HEK293 (cell line): ENCODE data around the gene SYNE1.

Experiments
- CTCF ChIA-PET: fragments of 350-600 bp; formaldehyde crosslinking; extraction: SDS; loops from one replicate; lab custom pipeline; 2021; ENCODE audit warnings: antibody characterized with exemption; lab: Yijun Ruan, JAX
- POLR2A ChIA-PET: fragments of 300-600 bp; formaldehyde crosslinking; extraction: SDS; loops from one replicate; lab custom pipeline; 2020; ENCODE audit warnings: antibody characterized with exemption, inconsistent platforms; lab: Yijun Ruan, JAX
- H3K27ac ChIP-seq: fragments of 200-500 bp; sonication (Bioruptor generic); 2 replicates; pipeline ENCODE4 v1.5.1; 2014; ENCODE audit warnings: low read depth, low read length, control low read depth, inconsistent platforms; ENCODE audit errors: extremely low read depth
- H3K36me3 ChIP-seq, 2 experiments: fragments of 200-500 bp in 1 of 2; sonication (Bioruptor generic) in 1 of 2; 1 replicate in 1 of 2; 2 replicates in 1 of 2; pipeline ENCODE4 v1.5.1; 2014 to 2017; ENCODE audit warnings: inconsistent platforms in 2 of 2, low read length in 2 of 2; ENCODE audit not compliant: control insufficient read depth in 2 of 2, insufficient read depth in 1 of 2
- H3K4me1 ChIP-seq: fragments of 200-500 bp; sonication (Bioruptor generic); 2 replicates; pipeline ENCODE4 v1.5.1; 2014; ENCODE audit warnings: mild to moderate bottlenecking, low read length, inconsistent platforms; ENCODE audit not compliant: control insufficient read depth, insufficient read depth
- H3K4me3 ChIP-seq: 2 replicates; pipeline ENCODE4 v1.5.1; 2011; ENCODE audit warnings: low read depth, mild to moderate bottlenecking, control low read depth, low read length, moderate library complexity
- H3K9me3 ChIP-seq: fragments of 200-500 bp; sonication (Bioruptor generic); 2 replicates; pipeline ENCODE4 v1.5.1; 2014; ENCODE audit warnings: low read depth, low read length, inconsistent platforms; ENCODE audit not compliant: control insufficient read depth, insufficient read depth
- PRDM1 ChIP-seq: fragments of 450-650 bp; formaldehyde crosslinking; IDR thresholded peaks from 2 replicates; pipeline ENCODE4; 2016; ENCODE audit warnings: missing biosample characterization, missing genetic modification characterization
- YY2 ChIP-seq: fragments of 450-650 bp; formaldehyde crosslinking; IDR thresholded peaks from 2 replicates; pipeline ENCODE4 v1.5.1; 2016; ENCODE audit warnings: missing biosample characterization, missing genetic modification characterization
- ZBTB8A ChIP-seq: fragments of 450-650 bp; formaldehyde crosslinking; IDR thresholded peaks from 2 replicates; pipeline ENCODE4 v1.5.1; 2016; ENCODE audit warnings: missing biosample characterization, missing genetic modification characterization
- ZNF223 ChIP-seq: fragments of 450-650 bp; formaldehyde crosslinking; IDR thresholded peaks from 2 replicates; pipeline ENCODE4 v1.5.1; 2016; ENCODE audit warnings: missing biosample characterization, missing genetic modification characterization
- ZNF266 ChIP-seq: fragments of 450-650 bp; formaldehyde crosslinking; IDR thresholded peaks from 2 replicates; pipeline ENCODE4 v1.5.1; 2016; ENCODE audit warnings: missing biosample characterization, missing genetic modification characterization, low read depth
- ZNF324 ChIP-seq: fragments of 450-650 bp; formaldehyde crosslinking; IDR thresholded peaks from 2 replicates; pipeline ENCODE4 v1.5.1; 2016; ENCODE audit warnings: missing biosample characterization, missing genetic modification characterization
- ZNF350 ChIP-seq: fragments of 450-650 bp; formaldehyde crosslinking; IDR thresholded peaks from 2 replicates; pipeline ENCODE4 v1.5.0; 2017; ENCODE audit warnings: missing biosample characterization, mild to moderate bottlenecking, missing genetic modification characterization
- ZNF521 ChIP-seq: fragments of 450-650 bp; formaldehyde crosslinking; IDR thresholded peaks from 2 replicates; pipeline ENCODE4 v1.5.1; 2017; ENCODE audit warnings: missing biosample characterization, mild to moderate bottlenecking, missing genetic modification characterization
- ZNF677 ChIP-seq: fragments of 450-650 bp; IDR thresholded peaks from 2 replicates; pipeline ENCODE4 v1.5.0; 2018; ENCODE audit warnings: missing biosample characterization, mild to moderate bottlenecking, missing genetic modification characterization, moderate library complexity
- ZNF707 ChIP-seq: fragments of 450-650 bp; formaldehyde crosslinking; IDR thresholded peaks from 2 replicates; pipeline ENCODE4 v1.5.1; 2016; ENCODE audit warnings: missing biosample characterization, missing genetic modification characterization
- ZNF777 ChIP-seq: fragments of 450-650 bp; formaldehyde crosslinking; IDR thresholded peaks from 2 replicates; pipeline ENCODE4 v1.5.1; 2017; ENCODE audit warnings: missing biosample characterization, missing genetic modification characterization, borderline replicate concordance
- TF ChIP-seq, protein P1 (sequence below): fragments of 450-650 bp; formaldehyde crosslinking; IDR thresholded peaks from 2 replicates; pipeline ENCODE4 v1.5.1; 2016; ENCODE audit warnings: missing biosample characterization, missing genetic modification characterization
- TF ChIP-seq, protein P2 (sequence below): fragments of 450-650 bp; formaldehyde crosslinking; IDR thresholded peaks from 2 replicates; pipeline ENCODE4 v1.5.1; 2017; ENCODE audit warnings: missing biosample characterization, mild to moderate bottlenecking, missing genetic modification characterization, moderate library complexity
- TF ChIP-seq, protein P3 (sequence below): fragments of 450-650 bp; formaldehyde crosslinking; IDR thresholded peaks from 2 replicates; pipeline ENCODE4 v1.5.1; 2016; ENCODE audit warnings: missing biosample characterization, missing genetic modification characterization
- TF ChIP-seq, protein P4 (sequence below): fragments of 450-650 bp; formaldehyde crosslinking; IDR thresholded peaks from 2 replicates; pipeline ENCODE4 v1.5.1; 2017; ENCODE audit warnings: missing biosample characterization, missing genetic modification characterization
- TF ChIP-seq, protein P5 (sequence below): fragments of 450-650 bp; formaldehyde crosslinking; IDR thresholded peaks from 2 replicates; pipeline ENCODE4 v1.5.1; 2016; ENCODE audit warnings: missing biosample characterization, missing genetic modification characterization

SYNE1 gene

DNA sequence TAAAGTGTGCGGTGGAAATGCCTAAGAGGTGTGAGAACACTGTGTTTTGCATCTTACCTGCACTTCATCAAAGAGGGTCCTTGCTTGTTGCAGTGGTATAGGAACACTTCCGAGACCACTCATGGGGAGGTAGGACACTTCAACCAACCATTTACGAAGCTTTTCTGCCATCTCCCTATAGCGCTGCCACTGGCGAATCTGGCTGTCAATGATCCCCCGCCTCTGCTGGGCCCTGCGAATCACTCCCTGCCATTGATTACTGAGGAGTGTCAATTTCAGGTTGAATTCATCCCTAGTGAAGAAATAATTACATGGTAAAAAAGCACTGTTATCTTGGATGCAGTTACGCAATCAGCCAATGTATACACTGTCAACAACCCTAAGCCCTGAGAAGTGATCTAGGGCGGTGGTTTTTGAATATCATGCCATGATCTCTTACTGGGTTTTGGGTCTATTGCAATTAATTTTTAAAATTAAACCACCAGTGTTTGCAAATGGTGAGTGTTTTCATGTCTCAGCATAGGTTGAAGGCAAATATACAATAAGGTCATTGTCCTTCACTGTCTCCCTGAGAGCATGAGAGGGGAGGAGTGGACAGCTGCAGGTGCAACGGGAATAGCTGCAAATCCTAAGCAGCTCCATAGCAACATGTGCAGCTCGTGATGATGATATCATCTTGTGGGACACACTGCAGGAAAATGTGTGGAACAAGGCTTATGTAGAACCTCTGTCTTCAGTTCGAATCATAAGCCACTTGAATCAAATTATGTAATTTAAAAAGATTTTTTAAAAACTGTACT lies 429.0 kb downstream of the SYNE1 start:
- peaks cover 0 to 20% of the 10 kb centered on the region in 2 experiments; a peak in 1 of 3 replicates for H3K36me3 ChIP-seq
- POLR2A ChIA-PET = no interaction called here
- H3K4me3 ChIP-seq = no peak overlapping the region

DNA sequence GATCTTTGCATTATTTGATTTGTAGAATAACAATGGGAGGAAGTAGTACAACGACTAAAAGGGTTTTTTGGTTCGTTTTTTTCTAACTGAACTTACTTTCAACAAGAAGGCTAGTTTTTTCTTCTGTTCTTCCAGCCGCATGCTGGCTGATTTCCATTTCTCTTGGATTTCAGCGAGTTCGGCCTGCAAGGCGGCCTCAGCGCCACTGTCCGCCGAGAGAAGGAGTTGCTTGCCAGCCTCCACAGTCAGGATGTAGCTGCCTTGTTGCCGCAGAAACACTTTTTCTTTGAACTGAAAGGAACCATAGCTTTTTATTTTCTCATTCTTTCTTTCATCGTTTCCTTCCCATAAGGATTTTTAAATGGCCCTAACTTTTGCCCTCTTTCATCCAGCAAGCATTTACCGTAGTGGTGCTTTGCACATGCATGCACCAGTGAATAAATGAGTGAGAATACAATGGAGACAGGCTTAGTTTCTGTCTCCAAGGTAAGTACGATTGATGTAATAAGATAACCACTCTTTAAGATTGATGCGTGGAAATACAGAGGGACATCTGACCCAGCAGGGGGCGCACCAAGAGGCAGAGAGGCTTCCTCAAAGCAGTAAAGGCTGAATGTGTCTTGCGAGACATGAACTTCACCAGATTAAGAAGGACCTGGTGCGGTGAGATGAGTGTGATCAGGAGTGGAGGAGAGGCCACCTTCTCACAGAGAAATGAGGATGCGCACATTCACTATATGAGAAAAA lies 430.9 kb downstream of the SYNE1 start:
- Histone ChIP-seq H3K4me3 (no peak overlapping the region), H3K4me1 (no peaks in the 10 kb centered on the region), H3K9me3 (no peaks in the 10 kb centered on the region), H3K27ac (no peak overlapping the region), H3K36me3 (peaks cover 0 to 19% of the 10 kb centered on the region in 2 experiments; a peak in 1 of 3 replicates)
- TF ChIP-seq ZNF521 (tag by site-specific recombination) (no peak), ZNF350 (tag by site-specific recombination) (no peak), ZNF707 (no peak), ZNF223 (tag by site-specific recombination) (no peak), ZNF777 (tag by site-specific recombination) (no peak), ZNF324 (tag by site-specific recombination) (no peak), ZNF677 (tag by site-specific recombination) (no peak)
- TF ChIP-seq, protein P1, sequence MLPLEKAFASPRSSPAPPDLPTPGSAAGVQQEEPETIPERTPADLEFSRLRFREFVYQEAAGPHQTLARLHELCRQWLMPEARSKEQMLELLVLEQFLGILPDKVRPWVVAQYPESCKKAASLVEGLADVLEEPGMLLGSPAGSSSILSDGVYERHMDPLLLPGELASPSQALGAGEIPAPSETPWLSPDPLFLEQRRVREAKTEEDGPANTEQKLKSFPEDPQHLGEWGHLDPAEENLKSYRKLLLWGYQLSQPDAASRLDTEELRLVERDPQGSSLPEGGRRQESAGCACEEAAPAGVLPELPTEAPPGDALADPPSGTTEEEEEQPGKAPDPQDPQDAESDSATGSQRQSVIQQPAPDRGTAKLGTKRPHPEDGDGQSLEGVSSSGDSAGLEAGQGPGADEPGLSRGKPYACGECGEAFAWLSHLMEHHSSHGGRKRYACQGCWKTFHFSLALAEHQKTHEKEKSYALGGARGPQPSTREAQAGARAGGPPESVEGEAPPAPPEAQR (tag by site-specific recombination) = no peak
- TF ChIP-seq, protein P2, sequence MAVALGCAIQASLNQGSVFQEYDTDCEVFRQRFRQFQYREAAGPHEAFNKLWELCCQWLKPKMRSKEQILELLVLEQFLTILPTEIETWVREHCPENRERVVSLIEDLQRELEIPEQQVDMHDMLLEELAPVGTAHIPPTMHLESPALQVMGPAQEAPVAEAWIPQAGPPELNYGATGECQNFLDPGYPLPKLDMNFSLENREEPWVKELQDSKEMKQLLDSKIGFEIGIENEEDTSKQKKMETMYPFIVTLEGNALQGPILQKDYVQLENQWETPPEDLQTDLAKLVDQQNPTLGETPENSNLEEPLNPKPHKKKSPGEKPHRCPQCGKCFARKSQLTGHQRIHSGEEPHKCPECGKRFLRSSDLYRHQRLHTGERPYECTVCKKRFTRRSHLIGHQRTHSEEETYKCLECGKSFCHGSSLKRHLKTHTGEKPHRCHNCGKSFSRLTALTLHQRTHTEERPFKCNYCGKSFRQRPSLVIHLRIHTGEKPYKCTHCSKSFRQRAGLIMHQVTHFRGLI (tag by site-specific recombination) = no peak
- TF ChIP-seq, protein P3, sequence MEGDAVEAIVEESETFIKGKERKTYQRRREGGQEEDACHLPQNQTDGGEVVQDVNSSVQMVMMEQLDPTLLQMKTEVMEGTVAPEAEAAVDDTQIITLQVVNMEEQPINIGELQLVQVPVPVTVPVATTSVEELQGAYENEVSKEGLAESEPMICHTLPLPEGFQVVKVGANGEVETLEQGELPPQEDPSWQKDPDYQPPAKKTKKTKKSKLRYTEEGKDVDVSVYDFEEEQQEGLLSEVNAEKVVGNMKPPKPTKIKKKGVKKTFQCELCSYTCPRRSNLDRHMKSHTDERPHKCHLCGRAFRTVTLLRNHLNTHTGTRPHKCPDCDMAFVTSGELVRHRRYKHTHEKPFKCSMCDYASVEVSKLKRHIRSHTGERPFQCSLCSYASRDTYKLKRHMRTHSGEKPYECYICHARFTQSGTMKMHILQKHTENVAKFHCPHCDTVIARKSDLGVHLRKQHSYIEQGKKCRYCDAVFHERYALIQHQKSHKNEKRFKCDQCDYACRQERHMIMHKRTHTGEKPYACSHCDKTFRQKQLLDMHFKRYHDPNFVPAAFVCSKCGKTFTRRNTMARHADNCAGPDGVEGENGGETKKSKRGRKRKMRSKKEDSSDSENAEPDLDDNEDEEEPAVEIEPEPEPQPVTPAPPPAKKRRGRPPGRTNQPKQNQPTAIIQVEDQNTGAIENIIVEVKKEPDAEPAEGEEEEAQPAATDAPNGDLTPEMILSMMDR (tag by site-specific recombination) = no peak
- CTCF ChIA-PET = interaction anchor here (0.6 to 1.2 kb wide), 6 partner anchors 9 to 472 kb away, joined by 3 to 5 read pairs (median 4); no protein-coding TSS in a partner anchor
- POLR2A ChIA-PET = no interaction called here

More for the DNA sequence above, 429.0 kb downstream of the SYNE1 start:
- CTCF ChIA-PET = interaction anchor here (0.5 to 1.0 kb wide), 3 partner anchors 18 to 94 kb away, joined by 3 read pairs; no protein-coding TSS in a partner anchor
- Histone ChIP-seq H3K27ac (no peak overlapping the region), H3K9me3 (no peaks in the 10 kb centered on the region), H3K4me1 (no peaks in the 10 kb centered on the region)
- TF ChIP-seq YY2 (no peak), ZNF266 (tag by site-specific recombination) (no peak), PRDM1 (no peak), ZBTB8A (tag by site-specific recombination) (no peak)
- TF ChIP-seq, protein P4, sequence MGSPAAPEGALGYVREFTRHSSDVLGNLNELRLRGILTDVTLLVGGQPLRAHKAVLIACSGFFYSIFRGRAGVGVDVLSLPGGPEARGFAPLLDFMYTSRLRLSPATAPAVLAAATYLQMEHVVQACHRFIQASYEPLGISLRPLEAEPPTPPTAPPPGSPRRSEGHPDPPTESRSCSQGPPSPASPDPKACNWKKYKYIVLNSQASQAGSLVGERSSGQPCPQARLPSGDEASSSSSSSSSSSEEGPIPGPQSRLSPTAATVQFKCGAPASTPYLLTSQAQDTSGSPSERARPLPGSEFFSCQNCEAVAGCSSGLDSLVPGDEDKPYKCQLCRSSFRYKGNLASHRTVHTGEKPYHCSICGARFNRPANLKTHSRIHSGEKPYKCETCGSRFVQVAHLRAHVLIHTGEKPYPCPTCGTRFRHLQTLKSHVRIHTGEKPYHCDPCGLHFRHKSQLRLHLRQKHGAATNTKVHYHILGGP (tag by site-specific recombination) = no peak
- TF ChIP-seq, protein P5, sequence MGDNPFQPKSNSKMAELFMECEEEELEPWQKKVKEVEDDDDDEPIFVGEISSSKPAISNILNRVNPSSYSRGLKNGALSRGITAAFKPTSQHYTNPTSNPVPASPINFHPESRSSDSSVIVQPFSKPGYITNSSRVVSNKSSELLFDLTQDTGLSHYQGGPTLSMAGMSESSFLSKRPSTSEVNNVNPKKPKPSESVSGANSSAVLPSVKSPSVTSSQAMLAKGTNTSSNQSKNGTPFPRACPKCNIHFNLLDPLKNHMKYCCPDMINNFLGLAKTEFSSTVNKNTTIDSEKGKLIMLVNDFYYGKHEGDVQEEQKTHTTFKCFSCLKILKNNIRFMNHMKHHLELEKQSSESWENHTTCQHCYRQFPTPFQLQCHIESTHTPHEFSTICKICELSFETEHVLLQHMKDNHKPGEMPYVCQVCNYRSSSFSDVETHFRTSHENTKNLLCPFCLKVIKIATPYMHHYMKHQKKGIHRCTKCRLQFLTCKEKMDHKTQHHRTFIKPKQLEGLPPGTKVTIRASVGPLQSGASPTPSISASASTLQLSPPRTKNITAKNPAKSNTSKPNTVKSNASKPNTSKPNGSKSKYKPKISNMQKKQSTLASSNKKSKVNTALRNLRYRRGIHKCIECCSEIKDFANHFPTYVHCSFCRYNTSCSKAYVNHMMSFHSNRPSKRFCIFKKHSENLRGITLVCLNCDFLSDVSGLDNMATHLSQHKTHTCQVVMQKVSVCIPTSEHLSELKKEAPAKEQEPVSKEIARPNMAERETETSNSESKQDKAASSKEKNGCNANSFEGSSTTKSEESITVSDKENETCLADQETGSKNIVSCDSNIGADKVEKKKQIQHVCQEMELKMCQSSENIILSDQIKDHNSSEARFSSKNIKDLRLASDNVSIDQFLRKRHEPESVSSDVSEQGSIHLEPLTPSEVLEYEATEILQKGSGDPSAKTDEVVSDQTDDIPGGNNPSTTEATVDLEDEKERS (tag by site-specific recombination) = no peak
